Measurements from ENCODE around the gene SDC3. TPM values are rescaled to one million over a fixed set of nuclear protein-coding genes. Genes with fewer than 3 reads are reported as not detected.

The SDC3 gene
- total and polyA plus RNA-seq, 2 of the 8 experiments (the other 6 are each of a cell fraction or from before 2014, with no cell fraction given): 7.0 to 27.0 TPM

- TF ChIP-seq, protein P1, sequence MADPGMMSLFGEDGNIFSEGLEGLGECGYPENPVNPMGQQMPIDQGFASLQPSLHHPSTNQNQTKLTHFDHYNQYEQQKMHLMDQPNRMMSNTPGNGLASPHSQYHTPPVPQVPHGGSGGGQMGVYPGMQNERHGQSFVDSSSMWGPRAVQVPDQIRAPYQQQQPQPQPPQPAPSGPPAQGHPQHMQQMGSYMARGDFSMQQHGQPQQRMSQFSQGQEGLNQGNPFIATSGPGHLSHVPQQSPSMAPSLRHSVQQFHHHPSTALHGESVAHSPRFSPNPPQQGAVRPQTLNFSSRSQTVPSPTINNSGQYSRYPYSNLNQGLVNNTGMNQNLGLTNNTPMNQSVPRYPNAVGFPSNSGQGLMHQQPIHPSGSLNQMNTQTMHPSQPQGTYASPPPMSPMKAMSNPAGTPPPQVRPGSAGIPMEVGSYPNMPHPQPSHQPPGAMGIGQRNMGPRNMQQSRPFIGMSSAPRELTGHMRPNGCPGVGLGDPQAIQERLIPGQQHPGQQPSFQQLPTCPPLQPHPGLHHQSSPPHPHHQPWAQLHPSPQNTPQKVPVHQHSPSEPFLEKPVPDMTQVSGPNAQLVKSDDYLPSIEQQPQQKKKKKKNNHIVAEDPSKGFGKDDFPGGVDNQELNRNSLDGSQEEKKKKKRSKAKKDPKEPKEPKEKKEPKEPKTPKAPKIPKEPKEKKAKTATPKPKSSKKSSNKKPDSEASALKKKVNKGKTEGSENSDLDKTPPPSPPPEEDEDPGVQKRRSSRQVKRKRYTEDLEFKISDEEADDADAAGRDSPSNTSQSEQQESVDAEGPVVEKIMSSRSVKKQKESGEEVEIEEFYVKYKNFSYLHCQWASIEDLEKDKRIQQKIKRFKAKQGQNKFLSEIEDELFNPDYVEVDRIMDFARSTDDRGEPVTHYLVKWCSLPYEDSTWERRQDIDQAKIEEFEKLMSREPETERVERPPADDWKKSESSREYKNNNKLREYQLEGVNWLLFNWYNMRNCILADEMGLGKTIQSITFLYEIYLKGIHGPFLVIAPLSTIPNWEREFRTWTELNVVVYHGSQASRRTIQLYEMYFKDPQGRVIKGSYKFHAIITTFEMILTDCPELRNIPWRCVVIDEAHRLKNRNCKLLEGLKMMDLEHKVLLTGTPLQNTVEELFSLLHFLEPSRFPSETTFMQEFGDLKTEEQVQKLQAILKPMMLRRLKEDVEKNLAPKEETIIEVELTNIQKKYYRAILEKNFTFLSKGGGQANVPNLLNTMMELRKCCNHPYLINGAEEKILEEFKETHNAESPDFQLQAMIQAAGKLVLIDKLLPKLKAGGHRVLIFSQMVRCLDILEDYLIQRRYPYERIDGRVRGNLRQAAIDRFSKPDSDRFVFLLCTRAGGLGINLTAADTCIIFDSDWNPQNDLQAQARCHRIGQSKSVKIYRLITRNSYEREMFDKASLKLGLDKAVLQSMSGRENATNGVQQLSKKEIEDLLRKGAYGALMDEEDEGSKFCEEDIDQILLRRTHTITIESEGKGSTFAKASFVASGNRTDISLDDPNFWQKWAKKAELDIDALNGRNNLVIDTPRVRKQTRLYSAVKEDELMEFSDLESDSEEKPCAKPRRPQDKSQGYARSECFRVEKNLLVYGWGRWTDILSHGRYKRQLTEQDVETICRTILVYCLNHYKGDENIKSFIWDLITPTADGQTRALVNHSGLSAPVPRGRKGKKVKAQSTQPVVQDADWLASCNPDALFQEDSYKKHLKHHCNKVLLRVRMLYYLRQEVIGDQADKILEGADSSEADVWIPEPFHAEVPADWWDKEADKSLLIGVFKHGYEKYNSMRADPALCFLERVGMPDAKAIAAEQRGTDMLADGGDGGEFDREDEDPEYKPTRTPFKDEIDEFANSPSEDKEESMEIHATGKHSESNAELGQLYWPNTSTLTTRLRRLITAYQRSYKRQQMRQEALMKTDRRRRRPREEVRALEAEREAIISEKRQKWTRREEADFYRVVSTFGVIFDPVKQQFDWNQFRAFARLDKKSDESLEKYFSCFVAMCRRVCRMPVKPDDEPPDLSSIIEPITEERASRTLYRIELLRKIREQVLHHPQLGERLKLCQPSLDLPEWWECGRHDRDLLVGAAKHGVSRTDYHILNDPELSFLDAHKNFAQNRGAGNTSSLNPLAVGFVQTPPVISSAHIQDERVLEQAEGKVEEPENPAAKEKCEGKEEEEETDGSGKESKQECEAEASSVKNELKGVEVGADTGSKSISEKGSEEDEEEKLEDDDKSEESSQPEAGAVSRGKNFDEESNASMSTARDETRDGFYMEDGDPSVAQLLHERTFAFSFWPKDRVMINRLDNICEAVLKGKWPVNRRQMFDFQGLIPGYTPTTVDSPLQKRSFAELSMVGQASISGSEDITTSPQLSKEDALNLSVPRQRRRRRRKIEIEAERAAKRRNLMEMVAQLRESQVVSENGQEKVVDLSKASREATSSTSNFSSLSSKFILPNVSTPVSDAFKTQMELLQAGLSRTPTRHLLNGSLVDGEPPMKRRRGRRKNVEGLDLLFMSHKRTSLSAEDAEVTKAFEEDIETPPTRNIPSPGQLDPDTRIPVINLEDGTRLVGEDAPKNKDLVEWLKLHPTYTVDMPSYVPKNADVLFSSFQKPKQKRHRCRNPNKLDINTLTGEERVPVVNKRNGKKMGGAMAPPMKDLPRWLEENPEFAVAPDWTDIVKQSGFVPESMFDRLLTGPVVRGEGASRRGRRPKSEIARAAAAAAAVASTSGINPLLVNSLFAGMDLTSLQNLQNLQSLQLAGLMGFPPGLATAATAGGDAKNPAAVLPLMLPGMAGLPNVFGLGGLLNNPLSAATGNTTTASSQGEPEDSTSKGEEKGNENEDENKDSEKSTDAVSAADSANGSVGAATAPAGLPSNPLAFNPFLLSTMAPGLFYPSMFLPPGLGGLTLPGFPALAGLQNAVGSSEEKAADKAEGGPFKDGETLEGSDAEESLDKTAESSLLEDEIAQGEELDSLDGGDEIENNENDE (IDR thresholded peaks at IDR 0.05; ENCODE audit: insufficient replicate concordance, low read length): no peak
- TF ChIP-seq TCF12 (IDR thresholded peaks at IDR 0.05; ENCODE audit: low read depth, low read length): no peak
- TF ChIP-seq TEAD4 (IDR thresholded peaks at IDR 0.05; ENCODE audit: low read depth, low read length): no peak
- TF ChIP-seq SP1 (IDR thresholded peaks at IDR 0.05; ENCODE audit: low read depth, low read length): no peak
- no peak for TF ChIP-seq NANOG (IDR thresholded peaks at IDR 0.05; ENCODE audit: insufficient read depth, low read depth, low read length, poor library complexity, severe bottlenecking)
- TF ChIP-seq EP300 (IDR thresholded peaks at IDR 0.05; ENCODE audit: borderline replicate concordance in 1 of 2, low read depth in 2 of 2, low read length in 2 of 2): no peak
- TF ChIP-seq TAF7 (optimal IDR thresholded peaks at IDR 0.05; ENCODE audit: borderline replicate concordance, low read depth, low read length): no peak
- TF ChIP-seq CBX5 (IDR thresholded peaks at IDR 0.05; ENCODE audit: low read depth, low read length): no peak
- no peak for TF ChIP-seq SP4 (IDR thresholded peaks at IDR 0.05; ENCODE audit: low read length)
- no peak for TF ChIP-seq RBBP5 (IDR thresholded peaks at IDR 0.05; ENCODE audit: borderline replicate concordance, low read depth, low read length)
- TF ChIP-seq, protein P2, sequence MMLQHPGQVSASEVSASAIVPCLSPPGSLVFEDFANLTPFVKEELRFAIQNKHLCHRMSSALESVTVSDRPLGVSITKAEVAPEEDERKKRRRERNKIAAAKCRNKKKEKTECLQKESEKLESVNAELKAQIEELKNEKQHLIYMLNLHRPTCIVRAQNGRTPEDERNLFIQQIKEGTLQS (IDR thresholded peaks at IDR 0.05; ENCODE audit: insufficient read depth, low read depth, low read length): no peak
Measured at GRCh38 chr1:30948278-30948677, 39.7 kb upstream of the SDC3 start (continued).
